Pancreas (tissue), 10 donors: ENCODE data around the gene GADL1. TPM values are rescaled to one million over a fixed set of nuclear protein-coding genes. Genes with fewer than 3 reads are reported as not detected.

Experiments
- ATAC-seq, 4 donors: fragments of 200-7000 bp; cut with Tn5 transposase; one replicate each; pipeline versions ENCODE4 v1.8.0 to v1.9.1; 2020; ENCODE audit warnings: mild to moderate bottlenecking in 4 of 4, moderate library complexity in 4 of 4
- DNase-seq, 6 donors: peaks; one replicate each; pipeline ENCODE4 v3.0.0-alpha.2; 2020
- FAIRE-seq: peaks from 2 replicates; lab custom pipeline; 2012; peaks lifted over from hg19 to GRCh38; lab: Jason Lieb, UNC
- H3K27ac ChIP-seq, 4 donors: fragments of 200-600 bp; sonication (generic); 1 replicate in 3 of 4; 2 replicates in 1 of 4; pipeline versions ENCODE4 v1.5.0 to v1.8.0; 2020
- H3K27me3 ChIP-seq, 4 donors: fragments of 200-600 bp; one replicate each; pipeline ENCODE4 v1.8.0; 2021
- H3K36me3 ChIP-seq, 3 donors: fragments of 200-600 bp; sonication (generic) in 1 of 3; one replicate each; pipeline versions ENCODE4 v1.5.0 to v1.8.0; 2020 to 2021
- H3K4me1 ChIP-seq, 3 donors: fragments of 200-600 bp; one replicate each; pipeline ENCODE4 v1.8.0; 2021
- H3K4me3 ChIP-seq, 4 donors: fragments of 200-600 bp; sonication (generic) in 2 of 4; one replicate each; pipeline versions ENCODE4 v1.5.0 to v1.8.0; 2020 to 2021
- H3K9me3 ChIP-seq, 4 donors: fragments of 200-600 bp; one replicate each; pipeline ENCODE4 v1.8.0; 2021
- CTCF ChIP-seq, 4 donors: fragments of 200-600 bp; sonication (generic) in 3 of 4; IDR thresholded peaks; one replicate each; pipeline versions ENCODE4 v1.5.0 to v1.8.0; 2021; ENCODE audit warnings: antibody characterized with exemption in 4 of 4
- WGBS, 2 donors: extraction: QIAGEN DNeasy Blood & Tissue Kit; methylation state at CpG; one replicate each; pipeline ENCODE4 v1.1.7; 2013; 5-methylcytosine and 5-hydroxymethylcytosine counted together
- intact Hi-C, 3 donors: fragments of 100-400 bp; cut with DNase I; formaldehyde crosslinking; loops; one replicate each; pipeline versions ENCODE4 v1.11.1 to v1.14.2; 2022
- polyA plus RNA-seq, 2 donors: library from polyadenylated mRNA; stranded (reverse); fragments of 200-250 nt; gene quantifications; one replicate each; pipeline ENCODE4 v1.2.3, GENCODE V29; 2013
- total RNA-seq, 6 donors: library from RNA; stranded (reverse); fragmentation: NEBNext Ultra II Directional in 4 of 6; extraction: Animal tissue kit (Norgen Biotek cat#: 25700) in 4 of 6; gene quantifications; one replicate each; pipeline versions ENCODE4 v1.2.1 to v1.2.4, GENCODE V29; 2021 to 2023
- donor health status: healthy with polysubstance abuse.
- donor health status: DM: no; HTN: no; CAD: no; lungs with moderate emphysema.
- donor health status: DM: no; HTN: no; CAD: no.
- donor health status: control.
- donor health status: control.
- donor health status: Bipolar disorder and iron deficiency.
- donor health status: DM: yes; HTN: yes; CAD: no.
- donor health status: DM: no; HTN: no; CAD: no.
- donor health status: DM: no; HTN: no; CAD: no.
- donor health status: DM: yes; HTN: yes; CAD: no.

GADL1 gene
- total and polyA plus RNA-seq, 8 donors, result 0.07 TPM; not detected in 7

GRCh38 chr3:30940740-30941139 lies 46.3 kb upstream of the GADL1 start:
- intact Hi-C loops, result no loop called here
- no peak overlapping the region for H3K4me3 ChIP-seq
- H3K27me3 ChIP-seq, result no peaks in the 10 kb centered on the region
- ATAC-seq, result no peak
- no peaks in the 10 kb centered on the region for H3K36me3 ChIP-seq
- 64 to 76% methylated on average over 2 of the region's 2 CpGs for whole genome bisulfite sequencing, 2 donors
- no peak for DNase-seq
- H3K4me1 ChIP-seq, result no peaks in the 10 kb centered on the region
- FAIRE-seq, result no peak
- H3K9me3 ChIP-seq, result no peaks in the 10 kb centered on the region
- TF ChIP-seq CTCF (IDR thresholded peaks at IDR 0.05), result no peak
- H3K27ac ChIP-seq, result no peak overlapping the region

- no peaks in the 10 kb centered on the region for H3K36me3 ChIP-seq
- H3K4me1 ChIP-seq, result peaks cover 0 to 9% (median 0%) of the 10 kb centered on the region in 3 donors
- TF ChIP-seq CTCF (IDR thresholded peaks at IDR 0.05), result peak in 3 of 4 donors; percentile 21 to 26 (median 22)
- H3K27me3 ChIP-seq, result no peaks in the 10 kb centered on the region
- no peak overlapping the region for H3K4me3 ChIP-seq
- no peaks in the 10 kb centered on the region for H3K9me3 ChIP-seq
- FAIRE-seq (no peak), ATAC-seq (peak in 3 of 4 donors; percentile 61 to 77 (median 70)), DNase-seq (no peak)
- intact Hi-C loops, result no loop called here
- no peak overlapping the region for H3K27ac ChIP-seq
- WGBS, 2 donors, result 8 to 10% methylated on average over 6 of the region's 6 CpGs
These were observed 39.7 kb upstream of the GADL1 start for GRCh38 chr3:30934208-30934550.

- Histone ChIP-seq H3K36me3 (no peaks in the 10 kb centered on the region), H3K27me3 (no peaks in the 10 kb centered on the region), H3K9me3 (no peaks in the 10 kb centered on the region), H3K27ac (no peak overlapping the region), H3K4me1 (peaks cover 0 to 9% (median 0%) of the 10 kb centered on the region in 3 donors), H3K4me3 (no peak overlapping the region)
- ATAC-seq (no peak), DNase-seq (no peak), FAIRE-seq (no peak)
- WGBS, 2 donors, result 2 to 10% methylated on average over 5 of the region's 5 CpGs
- intact Hi-C loops, result no loop called here
- no peak for TF ChIP-seq CTCF (IDR thresholded peaks at IDR 0.05)
These were observed 39.2 kb upstream of the GADL1 start for GRCh38 chr3:30933478-30934207.

- Histone ChIP-seq H3K4me1 (peaks cover 0 to 9% (median 0%) of the 10 kb centered on the region in 3 donors), H3K27ac (no peak overlapping the region), H3K9me3 (no peaks in the 10 kb centered on the region), H3K36me3 (no peaks in the 10 kb centered on the region), H3K4me3 (no peak overlapping the region), H3K27me3 (no peaks in the 10 kb centered on the region)
- FAIRE-seq, result no peak
- ATAC-seq, result no peak
- intact Hi-C loops, result no loop called here
- no peak for TF ChIP-seq CTCF (IDR thresholded peaks at IDR 0.05)
- no peak for DNase-seq
- 58 to 65% methylated on average over 2 of the region's 2 CpGs for WGBS, 2 donors
These were observed 38.1 kb upstream of the GADL1 start for GRCh38 chr3:30932513-30933098.

- ATAC-seq (no peak), FAIRE-seq (no peak)
These were observed 30.3 kb upstream of the GADL1 start for GRCh38 chr3:30924763-30925162.

More at GRCh38 chr3:30924763-30925162, 30.3 kb upstream of the GADL1 start:
- Histone ChIP-seq H3K27ac (no peak overlapping the region), H3K9me3 (no peaks in the 10 kb centered on the region), H3K4me1 (no peaks in the 10 kb centered on the region), H3K36me3 (no peaks in the 10 kb centered on the region), H3K27me3 (no peaks in the 10 kb centered on the region), H3K4me3 (no peak overlapping the region)
- DNase-seq, result no peak
- 79 to 87% methylated on average over 7 of the region's 7 CpGs for WGBS, 2 donors
- intact Hi-C loops, result no loop called here
- TF ChIP-seq CTCF (IDR thresholded peaks at IDR 0.05), result no peak
